H9 (cell line): ENCODE results near the gene ARHGEF17. TPM values are rescaled to one million over a fixed set of nuclear protein-coding genes. Genes with fewer than 3 reads are reported as not detected.

Experiments used
- DNase-seq: peaks from one replicate; pipeline ENCODE4 v3.0.0-alpha.2; 2017
- H2AFZ ChIP-seq: one replicate; pipeline ENCODE4 v1.6.1; 2013; ENCODE audit warnings: mild to moderate bottlenecking, low read length, control low read depth, moderate library complexity
- H2AK5ac ChIP-seq: 2 replicates; pipeline ENCODE4 v1.6.1; 2013; ENCODE audit warnings: low read length, control low read depth, mixed read lengths; ENCODE audit not compliant: insufficient read length
- H2BK120ac ChIP-seq: one replicate; pipeline ENCODE4 v1.6.1; 2013; ENCODE audit warnings: low read depth, mild to moderate bottlenecking, low read length, control low read depth, inconsistent platforms; ENCODE audit not compliant: poor library complexity, severe bottlenecking
- H2BK12ac ChIP-seq: 2 replicates; pipeline ENCODE4 v1.6.1; 2013; ENCODE audit warnings: low read length, control low read depth, mixed read lengths, low read depth; ENCODE audit not compliant: insufficient read length
- H2BK15ac ChIP-seq: 2 replicates; pipeline ENCODE4 v1.6.1; 2013; ENCODE audit warnings: low read depth, low read length, control low read depth
- H2BK20ac ChIP-seq: one replicate; pipeline ENCODE4 v1.6.1; 2013; ENCODE audit warnings: low read depth, mild to moderate bottlenecking, low read length, control low read depth, inconsistent platforms; ENCODE audit not compliant: poor library complexity, severe bottlenecking
- H2BK5ac ChIP-seq: 2 replicates; pipeline ENCODE4 v1.6.1; 2013; ENCODE audit warnings: low read length, control low read depth, mixed read lengths; ENCODE audit not compliant: insufficient read length
- H3K14ac ChIP-seq: 2 replicates; pipeline ENCODE4 v1.6.1; 2013; ENCODE audit warnings: low read length, control low read depth; ENCODE audit not compliant: insufficient read depth
- H3K18ac ChIP-seq: 2 replicates; pipeline ENCODE4 v1.6.1; 2013; ENCODE audit warnings: low read depth, mild to moderate bottlenecking, mixed read lengths, low read length, control low read depth; ENCODE audit not compliant: insufficient read length
- H3K23ac ChIP-seq: 2 replicates; pipeline ENCODE4 v1.6.1; 2013; ENCODE audit warnings: low read length, control low read depth, mixed read lengths, low read depth; ENCODE audit not compliant: insufficient read length
- H3K23me2 ChIP-seq: 2 replicates; pipeline ENCODE4 v1.6.1; 2013; ENCODE audit warnings: low read depth, mild to moderate bottlenecking, mixed read lengths, low read length, control low read depth; ENCODE audit not compliant: insufficient read length, poor library complexity, severe bottlenecking
- H3K27ac ChIP-seq: 2 replicates; pipeline ENCODE4 v1.5.1; 2013; ENCODE audit warnings: low read length, control low read depth, mixed read lengths, low read depth; ENCODE audit not compliant: insufficient read length
- H3K27me3 ChIP-seq: 2 replicates; pipeline ENCODE4 v1.6.1; 2013; ENCODE audit warnings: low read length, control low read depth, inconsistent platforms; ENCODE audit not compliant: insufficient read depth
- H3K4ac ChIP-seq: 2 replicates; pipeline ENCODE4 v1.6.1; 2013; ENCODE audit warnings: low read depth, mild to moderate bottlenecking, control low read depth, inconsistent platforms, low read length, moderate library complexity
- H3K4me1 ChIP-seq: 2 replicates; pipeline ENCODE4 v1.6.1; 2013; ENCODE audit warnings: low read length, control low read depth, inconsistent platforms; ENCODE audit not compliant: insufficient read depth
- H3K4me2 ChIP-seq: 2 replicates; pipeline ENCODE4 v1.6.1; 2013; ENCODE audit warnings: low read length, control low read depth, mixed read lengths; ENCODE audit not compliant: insufficient read length, insufficient read depth
- H3K56ac ChIP-seq: 2 replicates; pipeline ENCODE4 v1.6.1; 2013; ENCODE audit warnings: low read depth, mild to moderate bottlenecking, mixed read lengths, low read length, control low read depth; ENCODE audit not compliant: insufficient read length
- H3K79me1 ChIP-seq: 2 replicates; pipeline ENCODE4 v1.6.1; 2013; ENCODE audit warnings: low read depth, mild to moderate bottlenecking, moderate library complexity, low read length, control low read depth, inconsistent platforms; ENCODE audit not compliant: insufficient read depth, poor library complexity, severe bottlenecking
- H3K79me2 ChIP-seq: 2 replicates; pipeline ENCODE4 v1.6.1; 2013; ENCODE audit warnings: low read length, control low read depth, inconsistent platforms; ENCODE audit not compliant: insufficient read depth
- H3K9ac ChIP-seq: 2 replicates; pipeline ENCODE4 v1.6.1; 2013; ENCODE audit warnings: low read length, control low read depth, mixed read lengths; ENCODE audit not compliant: insufficient read length; ENCODE audit errors: extremely low read depth
- H3K9me3 ChIP-seq: one replicate; pipeline ENCODE4 v1.6.1; 2013; ENCODE audit warnings: low read depth, low read length, inconsistent platforms; ENCODE audit not compliant: control insufficient read depth
- H3T11ph ChIP-seq: one replicate; pipeline ENCODE4 v1.6.1; 2013; ENCODE audit warnings: mild to moderate bottlenecking, low read length, control low read depth, inconsistent platforms
- H4K20me1 ChIP-seq: one replicate; pipeline ENCODE4 v1.6.1; 2013; ENCODE audit not compliant: control insufficient read depth, insufficient read length, insufficient read depth
- H4K5ac ChIP-seq: 2 replicates; pipeline ENCODE4 v1.6.1; 2013; ENCODE audit warnings: low read depth, mild to moderate bottlenecking, mixed read lengths, low read length, control low read depth; ENCODE audit not compliant: insufficient read length
- H4K8ac ChIP-seq: replicated peaks from 2 replicates; pipeline ENCODE4 v1.6.1; 2013; ENCODE audit warnings: low read length, control low read depth, mixed read lengths, low read depth; ENCODE audit not compliant: insufficient read length
- H4K91ac ChIP-seq: 2 replicates; pipeline ENCODE4 v1.6.1; 2013; ENCODE audit warnings: low read depth, mild to moderate bottlenecking, moderate library complexity, mixed read lengths, low read length, control low read depth; ENCODE audit not compliant: insufficient read length
- H3K27ac Mint-ChIP-seq, 3 experiments: 2 replicates in 2 of 3; 3 replicates in 1 of 3; pipeline ENCODE4 v1.8.0; 2020 to 2021; ENCODE audit warnings: mixed read lengths in 3 of 3, mild to moderate bottlenecking in 1 of 3, moderate library complexity in 1 of 3
- H3K27me3 Mint-ChIP-seq: 2 replicates; pipeline ENCODE4 v1.8.0; 2021; ENCODE audit warnings: low read depth, mild to moderate bottlenecking, moderate library complexity, mixed read lengths
- H3K36me3 Mint-ChIP-seq, 3 experiments: 2 replicates in 2 of 3; 3 replicates in 1 of 3; pipeline ENCODE4 v1.8.0; 2020 to 2021; ENCODE audit warnings: low read depth in 3 of 3, mixed read lengths in 3 of 3; ENCODE audit not compliant: insufficient read depth in 1 of 3
- H3K4me1 Mint-ChIP-seq, 2 experiments: 2 replicates each; pipeline ENCODE4 v1.8.0; 2020; ENCODE audit warnings: mixed read lengths in 2 of 2
- H3K4me3 Mint-ChIP-seq, 2 experiments: 2 replicates in 1 of 2; 3 replicates in 1 of 2; pipeline ENCODE4 v1.8.0; 2020 to 2021; ENCODE audit warnings: mild to moderate bottlenecking in 2 of 2, mixed read lengths in 2 of 2, moderate library complexity in 1 of 2
- H3K9me3 Mint-ChIP-seq, 2 experiments: 2 replicates in 1 of 2; 3 replicates in 1 of 2; pipeline ENCODE4 v1.8.0; 2020; ENCODE audit warnings: mild to moderate bottlenecking in 2 of 2, mixed read lengths in 2 of 2, moderate library complexity in 1 of 2
- CTCF ChIP-seq: fragments of 200-600 bp; sonication (generic); conservative IDR thresholded peaks from 3 replicates; pipeline ENCODE4 v1.8.0; 2021; ENCODE audit warnings: antibody characterized with exemption, mild to moderate bottlenecking
- WGBS: extraction: QIAGEN DNeasy Blood & Tissue Kit; methylation state at CpG from one replicate; pipeline ENCODE4 v1.1.7; 2013; ENCODE audit warnings: missing lambda C conversion rate, low lambda C conversion rate, mixed read lengths; ENCODE audit not compliant: insufficient read length; ENCODE audit errors: extremely low coverage; 5-methylcytosine and 5-hydroxymethylcytosine counted together
- total RNA-seq: library from RNA; stranded (reverse); gene quantifications from 2 replicates; pipeline ENCODE4 v1.2.1, GENCODE V29; 2021

The ARHGEF17 gene
- total RNA-seq, 1 experiment from 2014 or later = 7.4 TPM

- no peak overlapping the region for H4K5ac ChIP-seq
- no peaks in the 10 kb centered on the region for H3K79me1 ChIP-seq
- H3K27me3 Mint-ChIP-seq = no peaks in the 10 kb centered on the region; the same call in 1 of the 2 replicates
- H3K9ac ChIP-seq = no peak overlapping the region
- H2BK15ac ChIP-seq = no peak overlapping the region
- DNase-seq = no peak
- H2BK12ac ChIP-seq = no peak overlapping the region
- no peak overlapping the region; a peak in 1 of 7 replicates for H3K27ac Mint-ChIP-seq
- no peak overlapping the region for H4K91ac ChIP-seq
- no peaks in the 10 kb centered on the region for H3K79me2 ChIP-seq
- H3K27ac ChIP-seq = no peak overlapping the region
- peaks cover 0 to 2% (median 0%) of the 10 kb centered on the region in 3 experiments; a peak in 2 of 7 replicates for H3K36me3 Mint-ChIP-seq
- TF ChIP-seq CTCF = no peak
- H3K4me3 Mint-ChIP-seq = no peak overlapping the region
- H2BK120ac ChIP-seq = no peak overlapping the region
- H3K9me3 Mint-ChIP-seq = no peaks in the 10 kb centered on the region
- H4K20me1 ChIP-seq = no peaks in the 10 kb centered on the region
- no peak overlapping the region for H3K56ac ChIP-seq
- H3K18ac ChIP-seq = no peak overlapping the region
- no peak overlapping the region for H3K14ac ChIP-seq
- H3K23me2 ChIP-seq = no peaks in the 10 kb centered on the region
- no peaks in the 10 kb centered on the region for H3K4me1 ChIP-seq
- H3K4me1 Mint-ChIP-seq = peaks cover 19 to 21% of the 10 kb centered on the region in 2 experiments
- no peak overlapping the region for H3T11ph ChIP-seq
- H2BK20ac ChIP-seq = no peak overlapping the region
- no CpG with 5 or more reads among the region's 10 CpGs for WGBS
- no peak overlapping the region for H4K8ac ChIP-seq
- H2AK5ac ChIP-seq = no peak overlapping the region
- no peak overlapping the region for H2AFZ ChIP-seq
- H3K9me3 ChIP-seq = no peaks in the 10 kb centered on the region
- H3K27me3 ChIP-seq = no peaks in the 10 kb centered on the region
- H3K4me2 ChIP-seq = no peak overlapping the region
- H2BK5ac ChIP-seq = no peak overlapping the region
- H3K23ac ChIP-seq = no peak overlapping the region
- no peak overlapping the region for H3K4ac ChIP-seq
Observed at GRCh38 chr11:73391665-73392064, 83.6 kb downstream of the ARHGEF17 start.
